ENCODE measurements around the gene OSBPL5.

GRCh38 chr11:3115321-3115720 is 49.8 kb downstream of the OSBPL5 start:
- TF ChIP-seq CTCF (IDR thresholded peaks at IDR 0.05) (no peak), ZFX (IDR thresholded peaks at IDR 0.05; ENCODE audit: borderline replicate concordance) (no peak)
